ENCODE results near the gene C1QTNF1.

C1QTNF1 gene

GRCh38 chr17:79041041-79041570, 17.1 kb downstream of the C1QTNF1 start:
- H3K27ac ChIP-seq (replicated peaks): no peak overlapping the region
- no peak for TF ChIP-seq CTCF (IDR thresholded peaks at IDR 0.05; ENCODE audit: insufficient read depth, low read length)
- TF ChIP-seq POLR2AphosphoS5 (IDR thresholded peaks at IDR 0.05; ENCODE audit: low read depth): no peak
- no peak for TF ChIP-seq REST (IDR thresholded peaks at IDR 0.05; ENCODE audit: insufficient replicate concordance, low read depth)
- no peak for TF ChIP-seq SPI1 (IDR thresholded peaks at IDR 0.05; ENCODE audit: borderline replicate concordance, low read depth)
- H3K4me3 ChIP-seq (replicated peaks; ENCODE audit: insufficient read depth, low read length): no peak overlapping the region
- H3K27me3 ChIP-seq (ENCODE audit: insufficient read depth, poor library complexity, severe bottlenecking): no peaks in the 10 kb centered on the region
- no peak for DNase-seq (ENCODE audit: low read depth in 1 of 2, low spot score in 1 of 2)

DNA sequence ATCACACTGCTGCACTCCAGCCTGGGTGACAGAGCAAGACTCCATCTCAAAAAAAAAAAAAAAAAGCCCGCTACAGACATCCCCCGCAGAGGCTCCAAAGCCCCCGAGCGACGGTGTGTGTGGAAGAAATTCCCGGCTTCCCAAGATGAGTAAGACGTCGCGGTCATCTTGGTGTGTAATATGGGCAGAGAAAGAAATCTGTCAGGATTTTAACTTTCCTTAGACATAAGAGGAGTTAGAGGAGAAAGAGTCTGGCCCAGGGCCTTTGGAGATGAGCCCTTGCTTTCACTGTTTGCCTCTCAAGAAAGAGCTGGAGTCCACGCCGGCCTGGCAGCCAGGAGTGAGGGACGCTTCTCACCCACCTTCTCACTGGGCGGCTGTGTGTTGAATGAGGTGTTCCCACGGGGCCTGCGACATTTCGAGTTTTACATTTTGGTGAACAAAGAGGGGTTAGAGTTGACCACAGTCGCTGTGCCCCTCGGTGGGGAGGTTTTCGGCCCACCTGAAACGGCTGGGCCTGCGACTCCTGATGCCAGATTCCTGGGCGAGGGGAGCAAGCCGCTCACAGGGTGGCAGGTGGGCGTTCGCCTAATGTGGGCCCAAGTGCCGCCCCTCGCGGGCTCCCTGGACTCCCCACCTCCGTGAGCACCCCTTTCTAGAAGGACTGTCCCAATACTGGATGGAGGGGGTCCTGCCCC, 17.9 kb downstream of the C1QTNF1 start:
- no peak overlapping the region for H3K4me3 ChIP-seq (replicated peaks; ENCODE audit: insufficient read depth, low read length)
- no peak for TF ChIP-seq REST (IDR thresholded peaks at IDR 0.05; ENCODE audit: insufficient replicate concordance, low read depth)
- TF ChIP-seq GABPA (IDR thresholded peaks at IDR 0.05; ENCODE audit: low read depth): no peak
- TF ChIP-seq SPI1 (IDR thresholded peaks at IDR 0.05; ENCODE audit: borderline replicate concordance, low read depth): no peak
- TF ChIP-seq CTCF (IDR thresholded peaks at IDR 0.05; ENCODE audit: insufficient read depth, low read length): no peak
- no peak for TF ChIP-seq POLR2AphosphoS5 (IDR thresholded peaks at IDR 0.05; ENCODE audit: low read depth)
- no peak overlapping the region for H3K27ac ChIP-seq (replicated peaks)
- no peaks in the 10 kb centered on the region for H3K27me3 ChIP-seq (ENCODE audit: insufficient read depth, poor library complexity, severe bottlenecking)
- no peak for DNase-seq (ENCODE audit: low read depth in 1 of 2, low spot score in 1 of 2)

GRCh38 chr17:79042421-79043190, 18.6 kb downstream of the C1QTNF1 start:
- TF ChIP-seq CTCF (IDR thresholded peaks at IDR 0.05; ENCODE audit: insufficient read depth, low read length): peak; percentile 97
- TF ChIP-seq SPI1 (IDR thresholded peaks at IDR 0.05; ENCODE audit: borderline replicate concordance, low read depth): no peak
- Histone ChIP-seq H3K27ac (replicated peaks) (no peak overlapping the region), H3K27me3 (ENCODE audit: insufficient read depth, poor library complexity, severe bottlenecking) (no peaks in the 10 kb centered on the region), H3K4me3 (replicated peaks; ENCODE audit: insufficient read depth, low read length) (no peak overlapping the region)
- peak in 1 of 2 experiments; percentile 64 for DNase-seq (ENCODE audit: low read depth in 1 of 2, low spot score in 1 of 2)
